ENCODE results near the gene PPM1M.

Gene PPM1M

GRCh38 chr3:52216585-52217408 is 28.8 kb upstream of the PPM1M start:
- no peak for DNase-seq

- DNase-seq: no peak
Measured at GRCh38 chr3:52217409-52217805, 28.2 kb upstream of the PPM1M start.

GRCh38 chr3:52218026-52218425 is 27.5 kb upstream of the PPM1M start:
- no peak for DNase-seq

GRCh38 chr3:52218454-52218853 is 27.1 kb upstream of the PPM1M start:
- DNase-seq: no peak

GRCh38 chr3:52218937-52219650 is 26.5 kb upstream of the PPM1M start:
- DNase-seq: no peak

- no peak for DNase-seq
Measured at GRCh38 chr3:52220380-52221026, 25.1 kb upstream of the PPM1M start.

GRCh38 chr3:52221141-52221562 is 24.4 kb upstream of the PPM1M start:
- no peak for DNase-seq

GRCh38 chr3:52221563-52222318 is 23.8 kb upstream of the PPM1M start:
- no peak for DNase-seq

GRCh38 chr3:52222319-52223221 is 23.0 kb upstream of the PPM1M start:
- no peak for DNase-seq

GRCh38 chr3:52223449-52224408 is 21.8 kb upstream of the PPM1M start:
- no peak for DNase-seq

- DNase-seq: no peak
Measured at GRCh38 chr3:52225452-52226228, 19.9 kb upstream of the PPM1M start, which contains the start of gene TLR9. Gene TLR9 (minus strand): TSS chr3:52225645. CDS start chr3:52225529, 116 bp downstream.

GRCh38 chr3:52226229-52226817 is 19.2 kb upstream of the PPM1M start:
- no peak for DNase-seq

GRCh38 chr3:52227117-52227516 is 18.4 kb upstream of the PPM1M start:
- DNase-seq: no peak

GRCh38 chr3:52227766-52228165 is 17.8 kb upstream of the PPM1M start:
- DNase-seq: no peak

- DNase-seq: no peak
Measured at GRCh38 chr3:52228266-52228665, 17.3 kb upstream of the PPM1M start.

GRCh38 chr3:52228751-52229291 is 16.7 kb upstream of the PPM1M start:
- no peak for DNase-seq

- no peak for DNase-seq
Measured at GRCh38 chr3:52229656-52230055, 15.9 kb upstream of the PPM1M start.

- DNase-seq: no peak
Measured at GRCh38 chr3:52230461-52230860, 15.1 kb upstream of the PPM1M start.

- no peak for DNase-seq
Measured at GRCh38 chr3:52230889-52231499, 14.6 kb upstream of the PPM1M start.

All from NCI-H2081 treated with DMSO at 0.1 percent for 48 hours (cell line).